Right lobe of liver (tissue), 4 donors: ENCODE measurements around the gene GPER1.

Experiments used
- CTCF ChIP-seq, 4 donors: fragments of 200-600 bp in 3 of 4; fragments of 450-650 bp in 1 of 4; IDR thresholded peaks; one replicate each; pipeline versions ENCODE4 v1.5.1 to v1.8.0; 2016 to 2022; ENCODE audit warnings: antibody characterized with exemption in 4 of 4, mild to moderate bottlenecking in 2 of 4
- POLR2A ChIP-seq: fragments of 450-650 bp; IDR thresholded peaks from one replicate; pipeline ENCODE4 v1.6.1; 2017; ENCODE audit warnings: antibody characterized with exemption, mild to moderate bottlenecking
- donor health status: DM: no; HTN: no; CAD: no.
- donor health status: DM: no; HTN: no; CAD: no.
- donor health status: DM: no; HTN: yes; CAD: no.

- TF ChIP-seq CTCF (IDR thresholded peaks at IDR 0.05) (no peak), POLR2A (no peak)
Measured at GRCh38 chr7:1063361-1063760, 24.6 kb upstream of the GPER1 start.
